Esophagus squamous epithelium (tissue), 5 donors: Measurements from ENCODE around the gene TBC1D20. TPM values are rescaled to one million over a fixed set of nuclear protein-coding genes. Genes with fewer than 3 reads are reported as not detected.

ENCODE experiments used
- DNase-seq: peaks from one replicate; lab custom pipeline; 2025; lab: John Stamatoyannopoulos, UW
- H3K27ac ChIP-seq, 4 donors: fragments of 200-600 bp; sonication (generic); one replicate each; pipeline ENCODE4 v1.5.1; 2016 to 2019; ENCODE audit warnings: mild to moderate bottlenecking in 1 of 4
- H3K27me3 ChIP-seq, 4 donors: fragments of 200-600 bp; sonication (generic); 1 replicate in 3 of 4; 2 replicates in 1 of 4; pipeline versions ENCODE4 v1.5.1 to v1.6.0; 2017 to 2021; ENCODE audit warnings: antibody characterized with exemption in 1 of 4
- H3K36me3 ChIP-seq, 3 donors: fragments of 200-600 bp; sonication (generic); one replicate each; pipeline ENCODE4 v1.5.1; 2016 to 2019
- H3K4me1 ChIP-seq, 3 donors: fragments of 200-600 bp; sonication (generic); one replicate each; pipeline ENCODE4 v1.5.1; 2017 to 2019
- H3K4me3 ChIP-seq, 4 donors: fragments of 200-600 bp; sonication (generic); 1 replicate in 3 of 4; 2 replicates in 1 of 4; pipeline ENCODE4 v1.5.1; 2016 to 2019; ENCODE audit warnings: mild to moderate bottlenecking in 2 of 4, moderate library complexity in 1 of 4
- H3K9me3 ChIP-seq, 3 donors: fragments of 200-600 bp; sonication (generic); one replicate each; pipeline ENCODE4 v1.5.1; 2016 to 2019
- POLR2A ChIP-seq, 4 donors: fragments of 450-650 bp; IDR thresholded peaks; one replicate each; pipeline ENCODE4 v1.6.1; 2017; ENCODE audit warnings: antibody characterized with exemption in 4 of 4, mild to moderate bottlenecking in 4 of 4, moderate library complexity in 3 of 4
- WGBS, 2 donors: methylation state at CpG; one replicate each; pipeline ENCODE4 v1.1.5; 2018; 5-methylcytosine and 5-hydroxymethylcytosine counted together
- intact Hi-C: fragments of 100-400 bp; cut with DNase I; formaldehyde crosslinking; loops from one replicate; pipeline ENCODE4 v1.15.0; 2022
- total RNA-seq, 4 donors: library from RNA; depleted of rRNA; stranded (reverse); fragments of >200 nt; gene quantifications; one replicate each; pipeline ENCODE4 v1.1.0, GENCODE V29; 2016
- TF ChIP-seq, protein P1 (sequence below), 6 experiments: fragments of 450-650 bp in 4 of 6; fragments of 200-600 bp in 2 of 6; sonication (generic) in 2 of 6; IDR thresholded peaks; one replicate each; pipeline ENCODE4 v1.5.1; 2016 to 2019; ENCODE audit warnings: antibody characterized with exemption in 6 of 6, mild to moderate bottlenecking in 4 of 6, moderate library complexity in 4 of 6
- donor health status: DM: yes; HTN: yes; CAD: no.

TBC1D20 gene
- total RNA-seq, 4 donors from 2014 or later = 18.1 to 33.2 (median 26.0) TPM

DNA sequence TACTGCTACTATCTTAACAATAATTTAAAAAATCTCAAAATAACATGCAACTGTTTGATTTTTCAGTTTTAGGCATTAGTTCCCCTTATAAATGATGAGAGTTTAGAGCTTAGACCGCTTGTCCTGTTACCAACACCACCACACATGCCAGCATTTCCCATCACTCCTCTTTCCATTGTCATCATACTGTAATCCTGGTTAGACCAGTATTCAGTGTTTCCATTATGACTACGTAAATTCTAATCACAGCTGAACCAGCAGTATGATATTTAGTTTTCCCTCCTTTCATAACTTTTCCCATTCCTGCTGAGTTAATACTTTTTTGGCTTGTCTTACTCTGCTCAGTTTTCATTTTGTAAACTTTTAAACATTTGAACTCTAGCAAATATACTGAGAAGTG is 12.2 kb upstream of the TBC1D20 start:
- Histone ChIP-seq H3K9me3 (no peaks in the 10 kb centered on the region), H3K4me3 (no peak overlapping the region), H3K4me1 (peaks cover 0 to 21% (median 0%) of the 10 kb centered on the region in 3 donors), H3K27ac (no peak overlapping the region), H3K36me3 (peaks cover 0 to 31% (median 0%) of the 10 kb centered on the region in 3 donors), H3K27me3 (peaks cover 0 to 4% (median 0%) of the 10 kb centered on the region in 4 donors)
- intact Hi-C loops = no loop called here
- DNase-seq = no peak
- TF ChIP-seq, protein P1, sequence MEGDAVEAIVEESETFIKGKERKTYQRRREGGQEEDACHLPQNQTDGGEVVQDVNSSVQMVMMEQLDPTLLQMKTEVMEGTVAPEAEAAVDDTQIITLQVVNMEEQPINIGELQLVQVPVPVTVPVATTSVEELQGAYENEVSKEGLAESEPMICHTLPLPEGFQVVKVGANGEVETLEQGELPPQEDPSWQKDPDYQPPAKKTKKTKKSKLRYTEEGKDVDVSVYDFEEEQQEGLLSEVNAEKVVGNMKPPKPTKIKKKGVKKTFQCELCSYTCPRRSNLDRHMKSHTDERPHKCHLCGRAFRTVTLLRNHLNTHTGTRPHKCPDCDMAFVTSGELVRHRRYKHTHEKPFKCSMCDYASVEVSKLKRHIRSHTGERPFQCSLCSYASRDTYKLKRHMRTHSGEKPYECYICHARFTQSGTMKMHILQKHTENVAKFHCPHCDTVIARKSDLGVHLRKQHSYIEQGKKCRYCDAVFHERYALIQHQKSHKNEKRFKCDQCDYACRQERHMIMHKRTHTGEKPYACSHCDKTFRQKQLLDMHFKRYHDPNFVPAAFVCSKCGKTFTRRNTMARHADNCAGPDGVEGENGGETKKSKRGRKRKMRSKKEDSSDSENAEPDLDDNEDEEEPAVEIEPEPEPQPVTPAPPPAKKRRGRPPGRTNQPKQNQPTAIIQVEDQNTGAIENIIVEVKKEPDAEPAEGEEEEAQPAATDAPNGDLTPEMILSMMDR (IDR thresholded peaks at IDR 0.05) = no peak
- TF ChIP-seq POLR2A (IDR thresholded peaks at IDR 0.05) = no peak
- WGBS, 2 donors = 72 to 74% methylated on average over 2 of the region's 2 CpGs

DNA sequence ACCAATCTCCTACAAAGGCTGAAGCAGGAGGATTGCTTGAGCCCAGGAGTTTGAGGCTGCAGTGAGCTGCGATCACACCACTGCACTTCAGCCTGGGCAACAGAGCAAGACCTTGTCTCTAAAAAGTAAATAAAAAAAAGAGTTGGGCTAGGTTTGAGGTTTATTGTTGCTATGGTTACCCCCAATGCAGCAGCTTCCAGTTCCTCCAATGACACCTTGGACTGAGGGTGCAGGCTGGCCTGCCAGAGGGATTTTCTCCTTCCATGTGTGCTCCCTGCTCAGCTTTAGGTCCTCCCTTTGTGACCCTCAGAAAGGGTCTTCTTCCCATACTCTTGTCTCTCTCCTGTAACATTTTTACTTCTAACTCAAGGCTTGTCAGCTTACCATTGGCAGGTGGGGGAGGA is 10.6 kb upstream of the TBC1D20 start:
- Histone ChIP-seq H3K36me3 (peaks cover 0 to 17% (median 0%) of the 10 kb centered on the region in 3 donors), H3K9me3 (no peaks in the 10 kb centered on the region), H3K4me3 (no peak overlapping the region), H3K4me1 (peaks cover 0 to 16% (median 0%) of the 10 kb centered on the region in 3 donors), H3K27ac (no peak overlapping the region), H3K27me3 (peaks cover 0 to 13% (median 1%) of the 10 kb centered on the region in 4 donors)
- DNase-seq = no peak
- intact Hi-C loops = no loop called here
- no peak for TF ChIP-seq POLR2A (IDR thresholded peaks at IDR 0.05)
- TF ChIP-seq, protein P1 (IDR thresholded peaks at IDR 0.05) = no peak
- 89% methylated on average over 1 of the region's 1 CpG; no CpG with 5 or more reads in 1 of the 2 donors for WGBS, 2 donors

DNA sequence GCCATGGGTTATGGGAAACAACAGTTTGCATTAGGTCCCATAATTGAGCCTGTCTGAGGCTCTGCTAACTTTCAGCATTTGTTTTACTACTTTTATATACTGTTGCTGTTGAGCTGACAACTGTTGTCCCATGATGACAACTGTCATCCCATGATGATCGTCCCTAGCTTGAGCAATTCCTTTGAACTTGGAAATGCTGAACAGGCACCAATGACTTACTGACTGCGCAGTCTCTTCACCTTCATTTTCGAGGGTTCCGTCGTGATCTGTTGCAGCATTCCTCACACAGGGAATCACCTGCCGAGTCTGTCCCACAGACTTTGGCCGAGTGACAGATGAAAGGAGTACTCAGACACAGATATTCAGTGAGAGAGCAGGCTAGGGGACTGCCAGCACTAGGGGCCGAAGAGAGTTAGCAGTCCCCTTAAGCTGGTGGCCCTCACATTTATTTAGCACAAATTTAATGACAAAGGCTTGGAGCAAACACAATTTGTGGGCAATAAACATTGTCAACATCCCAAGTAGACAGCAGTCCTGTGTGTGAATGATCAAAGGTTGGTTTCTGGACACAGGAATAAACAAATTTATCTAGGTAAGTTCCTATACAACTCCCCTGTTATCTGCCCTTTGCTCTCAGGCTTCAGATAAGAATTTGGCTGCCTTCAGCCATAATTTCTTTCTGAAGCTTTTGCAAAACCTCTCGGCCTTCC is 10.0 kb upstream of the TBC1D20 start:
- intact Hi-C loops = no loop called here
- no peaks in the 10 kb centered on the region for H3K9me3 ChIP-seq
- no peak for DNase-seq
- WGBS, 2 donors = 90 to 93% methylated on average over 8 to 9 of the region's 9 CpGs
- peaks cover 0 to 11% (median 0%) of the 10 kb centered on the region in 3 donors for H3K36me3 ChIP-seq
- H3K27ac ChIP-seq = no peak overlapping the region
- H3K4me3 ChIP-seq = no peak overlapping the region
- H3K4me1 ChIP-seq = peaks cover 0 to 16% (median 0%) of the 10 kb centered on the region in 3 donors
- TF ChIP-seq, protein P1 (IDR thresholded peaks at IDR 0.05) = no peak
- no peak for TF ChIP-seq POLR2A (IDR thresholded peaks at IDR 0.05)
- peaks cover 0 to 19% (median 2%) of the 10 kb centered on the region in 4 donors for H3K27me3 ChIP-seq

GRCh38 chr20:469746-470490 is 7.6 kb upstream of the TBC1D20 start:
- intact Hi-C loops = no loop called here
- TF ChIP-seq, protein P1 (IDR thresholded peaks at IDR 0.05) = no peak
- no peak for TF ChIP-seq POLR2A (IDR thresholded peaks at IDR 0.05)
- Histone ChIP-seq H3K27ac (no peak overlapping the region), H3K4me1 (peaks cover 0 to 2% (median 0%) of the 10 kb centered on the region in 3 donors), H3K36me3 (no peaks in the 10 kb centered on the region), H3K9me3 (no peaks in the 10 kb centered on the region), H3K4me3 (no peak overlapping the region), H3K27me3 (peaks cover 0 to 19% (median 2%) of the 10 kb centered on the region in 4 donors)
- DNase-seq = no peak
- WGBS, 2 donors = 81 to 82% methylated on average over 8 of the region's 8 CpGs

GRCh38 chr20:467755-468154 is 5.4 kb upstream of the TBC1D20 start:
- peaks cover 0 to 19% (median 2%) of the 10 kb centered on the region in 4 donors for H3K27me3 ChIP-seq
- H3K4me3 ChIP-seq = no peak overlapping the region
- no peak for DNase-seq
- H3K27ac ChIP-seq = no peak overlapping the region
- TF ChIP-seq, protein P1 (IDR thresholded peaks at IDR 0.05) = no peak
- no peak for TF ChIP-seq POLR2A (IDR thresholded peaks at IDR 0.05)
- no peaks in the 10 kb centered on the region for H3K36me3 ChIP-seq
- intact Hi-C loops = no loop called here
- peaks cover 1 to 5% (median 4%) of the 10 kb centered on the region in 3 donors for H3K4me1 ChIP-seq
- 77 to 85% methylated on average over 7 of the region's 7 CpGs for WGBS, 2 donors
- H3K9me3 ChIP-seq = no peaks in the 10 kb centered on the region
